Tibial nerve (tissue), 4 donors: Measurements from ENCODE around the gene PPFIBP2. TPM values are rescaled to one million over a fixed set of nuclear protein-coding genes. Genes with fewer than 3 reads are reported as not detected.
A peak's percentile ranks its signal among the peaks of the same experiment; 100 is the strongest.

ENCODE experiments used
- DNase-seq, 2 donors: peaks; one replicate each; pipeline ENCODE4 v3.0.0-alpha.2; 2019; ENCODE audit warnings: low spot score in 2 of 2
- H3K27ac ChIP-seq, 4 donors: fragments of 200-600 bp; sonication (generic) in 3 of 4; one replicate each; pipeline ENCODE4 v1.5.1; 2017 to 2019; ENCODE audit warnings: mild to moderate bottlenecking in 1 of 4
- H3K27me3 ChIP-seq, 2 donors: fragments of 200-600 bp; sonication (generic) in 1 of 2; one replicate each; pipeline versions ENCODE4 v1.5.1 to v1.6.0; 2017 to 2019
- H3K36me3 ChIP-seq, 3 donors: fragments of 200-600 bp; sonication (generic); one replicate each; pipeline ENCODE4 v1.5.1; 2018 to 2019
- H3K4me1 ChIP-seq, 4 donors: fragments of 200-600 bp; sonication (generic) in 3 of 4; one replicate each; pipeline ENCODE4 v1.5.1; 2017 to 2019
- H3K4me3 ChIP-seq, 4 donors: fragments of 200-600 bp; sonication (generic) in 3 of 4; one replicate each; pipeline ENCODE4 v1.5.1; 2017 to 2019; ENCODE audit warnings: mild to moderate bottlenecking in 1 of 4, moderate library complexity in 1 of 4
- H3K9me3 ChIP-seq, 4 donors: fragments of 200-600 bp; sonication (generic) in 3 of 4; one replicate each; pipeline ENCODE4 v1.5.1; 2017 to 2019
- CTCF ChIP-seq, 5 experiments: fragments of 200-600 bp in 3 of 5; fragments of 450-650 bp in 2 of 5; sonication (generic) in 3 of 5; IDR thresholded peaks; one replicate each; pipeline ENCODE4 v1.5.1; 2016 to 2019; ENCODE audit warnings: antibody characterized with exemption in 5 of 5, mild to moderate bottlenecking in 3 of 5, moderate library complexity in 2 of 5
- EP300 ChIP-seq, 2 donors: sonication (generic); formaldehyde crosslinking; IDR thresholded peaks; one replicate each; pipeline ENCODE4 v1.6.1; 2017; ENCODE audit warnings: antibody characterized with exemption in 2 of 2, mild to moderate bottlenecking in 1 of 2
- POLR2A ChIP-seq, 2 donors: fragments of 450-650 bp; IDR thresholded peaks; one replicate each; pipeline ENCODE4 v1.6.1; 2017; ENCODE audit warnings: antibody characterized with exemption in 2 of 2, mild to moderate bottlenecking in 2 of 2, moderate library complexity in 2 of 2
- WGBS, 2 donors: methylation state at CpG; one replicate each; pipeline ENCODE4 v1.1.5; 2018; 5-methylcytosine and 5-hydroxymethylcytosine counted together
- total RNA-seq, 4 donors: library from RNA; depleted of rRNA; stranded (reverse); fragments of >200 nt; gene quantifications; one replicate each; pipeline ENCODE4 v1.1.0, GENCODE V29; 2016

Gene PPFIBP2
- total RNA-seq, 4 donors from 2014 or later = 19.8 to 110 (median 29.2) TPM

DNA sequence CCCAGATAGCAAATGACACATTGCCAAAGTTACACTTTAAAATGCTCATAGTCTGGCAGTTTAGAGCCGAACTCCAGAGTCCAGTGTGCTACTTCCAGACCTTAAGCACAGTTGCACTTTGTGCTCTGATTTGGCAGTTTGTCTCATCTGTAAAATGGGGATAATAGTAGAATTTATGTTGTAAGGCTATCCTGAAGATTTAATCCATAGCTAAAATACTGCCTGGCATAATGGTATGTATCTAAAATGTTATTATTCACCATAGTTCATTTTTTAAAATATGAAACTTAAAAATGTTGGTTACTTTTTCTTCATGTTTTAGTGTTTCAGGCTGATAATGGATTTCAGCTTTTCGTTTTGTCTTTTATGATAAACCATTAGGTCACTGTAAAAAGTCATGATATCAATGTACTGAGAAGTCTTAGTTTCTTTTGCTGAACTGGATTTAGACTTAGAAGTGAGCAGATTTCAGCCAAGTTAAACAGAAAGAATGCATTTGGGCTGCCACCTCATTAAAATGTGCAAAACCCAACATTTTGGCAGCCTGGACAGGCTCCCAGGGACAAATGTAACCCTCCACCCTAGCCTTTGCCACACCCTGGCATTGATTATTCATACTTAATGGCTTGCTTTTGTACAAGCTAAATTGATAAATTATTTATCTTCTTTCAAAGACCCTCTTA is 27.6 kb upstream of the PPFIBP2 start:
- Histone ChIP-seq H3K27ac (peak overlapping the region in 1 of 4 donors; percentile 46), H3K4me3 (peak overlapping the region; percentile 15 to 49 (median 22)), H3K36me3 (peaks cover 0 to 8% (median 0%) of the 10 kb centered on the region in 3 donors), H3K9me3 (no peaks in the 10 kb centered on the region), H3K27me3 (no peaks in the 10 kb centered on the region), H3K4me1 (peaks cover 0 to 20% (median 2%) of the 10 kb centered on the region in 4 donors)
- TF ChIP-seq POLR2A (IDR thresholded peaks at IDR 0.05) (no peak), CTCF (IDR thresholded peaks at IDR 0.05) (no peak), EP300 (IDR thresholded peaks at IDR 0.05) (no peak)
- no peak for DNase-seq
- 37 to 56% methylated on average over 2 of the region's 2 CpGs for WGBS, 2 donors

GRCh38 chr11:7486781-7487140 is 27.0 kb upstream of the PPFIBP2 start:
- H3K9me3 ChIP-seq = no peaks in the 10 kb centered on the region
- peak overlapping the region in 1 of 4 donors; percentile 49 for H3K4me3 ChIP-seq
- TF ChIP-seq CTCF (IDR thresholded peaks at IDR 0.05) = no peak
- no peak for TF ChIP-seq EP300 (IDR thresholded peaks at IDR 0.05)
- no peak for TF ChIP-seq POLR2A (IDR thresholded peaks at IDR 0.05)
- no peaks in the 10 kb centered on the region for H3K27me3 ChIP-seq
- H3K4me1 ChIP-seq = peaks cover 0 to 20% (median 2%) of the 10 kb centered on the region in 4 donors
- 31 to 56% methylated on average over 6 of the region's 6 CpGs for WGBS, 2 donors
- no peak overlapping the region for H3K27ac ChIP-seq
- peaks cover 0 to 8% (median 0%) of the 10 kb centered on the region in 3 donors for H3K36me3 ChIP-seq
- no peak for DNase-seq

DNA sequence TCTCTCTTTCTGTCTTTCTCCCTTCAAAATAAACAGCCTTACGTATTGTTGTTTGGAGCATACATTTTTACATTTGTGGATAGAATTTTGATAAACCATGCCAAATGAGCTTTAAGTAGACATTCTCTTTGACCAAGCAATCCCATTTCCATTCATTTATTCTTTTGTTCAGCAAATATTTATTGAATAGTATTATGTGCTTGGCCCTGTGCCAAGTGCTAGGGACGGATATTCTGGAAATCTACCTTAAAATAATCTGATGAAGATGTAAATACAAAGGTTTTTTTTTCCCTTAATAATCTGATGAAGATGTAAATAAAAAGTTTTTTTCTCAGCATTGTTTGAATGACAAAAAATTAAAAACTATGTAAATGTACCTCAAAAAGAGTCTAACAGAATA is 26.4 kb upstream of the PPFIBP2 start:
- Histone ChIP-seq H3K36me3 (peaks cover 0 to 8% (median 0%) of the 10 kb centered on the region in 3 donors), H3K4me3 (peak overlapping the region in 1 of 4 donors; percentile 49), H3K9me3 (no peaks in the 10 kb centered on the region), H3K4me1 (peaks cover 0 to 24% (median 2%) of the 10 kb centered on the region in 4 donors), H3K27ac (no peak overlapping the region), H3K27me3 (no peaks in the 10 kb centered on the region)
- WGBS, 2 donors = 37 to 45% methylated on average over 2 of the region's 2 CpGs
- DNase-seq = no peak
- TF ChIP-seq EP300 (IDR thresholded peaks at IDR 0.05) (no peak), CTCF (IDR thresholded peaks at IDR 0.05) (no peak), POLR2A (IDR thresholded peaks at IDR 0.05) (no peak)

DNA sequence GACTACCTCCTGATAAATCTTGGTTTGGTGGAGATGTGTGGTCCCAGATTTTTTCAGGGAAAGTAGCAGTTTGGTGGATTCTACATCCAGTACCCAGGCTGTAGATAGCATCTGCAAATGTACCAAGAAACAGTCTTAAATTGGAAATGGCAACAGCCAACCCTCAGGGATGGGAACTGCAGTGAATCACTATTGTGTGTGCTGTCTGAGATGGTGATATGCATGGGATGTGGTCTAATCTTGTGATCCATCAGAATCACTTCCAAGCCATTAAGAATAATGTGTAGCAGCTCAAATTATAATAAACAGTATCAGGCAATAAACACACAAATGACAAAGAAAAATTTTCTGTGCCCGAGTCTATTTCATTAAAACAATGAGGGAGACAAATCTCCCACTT is 25.1 kb upstream of the PPFIBP2 start:
- Histone ChIP-seq H3K4me3 (no peak overlapping the region), H3K36me3 (peaks cover 0 to 8% (median 0%) of the 10 kb centered on the region in 3 donors), H3K9me3 (no peaks in the 10 kb centered on the region), H3K27ac (no peak overlapping the region), H3K27me3 (no peaks in the 10 kb centered on the region), H3K4me1 (peaks cover 0 to 28% (median 2%) of the 10 kb centered on the region in 4 donors)
- WGBS, 2 donors = 83 to 95% methylated on average over 1 of the region's 1 CpG
- TF ChIP-seq EP300 (IDR thresholded peaks at IDR 0.05) (no peak), CTCF (IDR thresholded peaks at IDR 0.05) (no peak), POLR2A (IDR thresholded peaks at IDR 0.05) (no peak)
- DNase-seq = no peak

DNA sequence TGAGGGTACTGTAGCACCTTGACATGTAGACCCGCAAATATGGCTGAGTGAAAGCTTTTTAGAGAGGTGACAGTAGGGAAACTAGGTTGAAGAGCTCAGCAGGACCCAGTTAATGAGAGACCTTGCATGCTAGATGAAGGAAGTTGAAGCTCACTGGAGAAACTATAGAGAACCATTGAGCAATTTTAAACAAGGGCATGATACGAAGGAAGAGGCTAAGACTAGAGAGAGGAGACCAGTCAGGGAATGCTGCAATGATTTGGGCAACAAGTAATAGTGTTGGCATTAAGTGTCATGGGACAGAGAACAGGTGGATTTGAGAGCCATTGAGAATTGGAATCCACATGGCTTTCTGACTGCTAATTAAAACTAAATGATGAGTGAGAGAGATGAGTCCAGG is 24.4 kb upstream of the PPFIBP2 start:
- no peak for TF ChIP-seq EP300 (IDR thresholded peaks at IDR 0.05)
- TF ChIP-seq CTCF (IDR thresholded peaks at IDR 0.05) = no peak
- TF ChIP-seq POLR2A (IDR thresholded peaks at IDR 0.05) = no peak
- H3K27me3 ChIP-seq = no peaks in the 10 kb centered on the region
- H3K27ac ChIP-seq = no peak overlapping the region
- H3K36me3 ChIP-seq = peaks cover 0 to 8% (median 0%) of the 10 kb centered on the region in 3 donors
- no peaks in the 10 kb centered on the region for H3K9me3 ChIP-seq
- DNase-seq = no peak
- peaks cover 0 to 28% (median 2%) of the 10 kb centered on the region in 4 donors for H3K4me1 ChIP-seq
- no peak overlapping the region for H3K4me3 ChIP-seq
- WGBS, 2 donors = 89 to 94% methylated on average over 2 of the region's 2 CpGs
